Kidney epithelial cell (primary cell): ENCODE data around the gene CPED1. TPM values are rescaled to one million over a fixed set of nuclear protein-coding genes. Genes with fewer than 3 reads are reported as not detected.

Experiments used
- DNase-seq: peaks from one replicate; pipeline ENCODE4 v3.0.0-alpha.2; 2010; ENCODE audit warnings: low read depth
- H3K27me3 ChIP-seq: 2 replicates; pipeline ENCODE4 v1.6.0; 2011; ENCODE audit warnings: low read length; ENCODE audit not compliant: control insufficient read depth, insufficient read depth
- H3K36me3 ChIP-seq: 2 replicates; pipeline ENCODE4 v1.5.1; 2011; ENCODE audit warnings: low read length; ENCODE audit not compliant: control insufficient read depth, insufficient read depth
- H3K4me3 ChIP-seq: 2 replicates; pipeline ENCODE4 v1.5.1; 2011; ENCODE audit warnings: low read depth, mild to moderate bottlenecking, control low read depth, low read length
- total RNA-seq: library from RNA; depleted of rRNA; stranded (reverse); fragments of >200 nt; gene quantifications from 2 replicates; pipeline ENCODE4 v1.2.3, GENCODE V29; 2015
- TF ChIP-seq, protein P1 (sequence below): IDR thresholded peaks from 2 replicates; pipeline ENCODE4 v1.5.1; 2011; ENCODE audit warnings: mild to moderate bottlenecking, moderate library complexity, low read length, control low read depth, inconsistent platforms; ENCODE audit not compliant: insufficient read depth, poor library complexity, severe bottlenecking

Gene CPED1
- total RNA-seq, 1 donor from 2014 or later, result 3.2 TPM

DNA sequence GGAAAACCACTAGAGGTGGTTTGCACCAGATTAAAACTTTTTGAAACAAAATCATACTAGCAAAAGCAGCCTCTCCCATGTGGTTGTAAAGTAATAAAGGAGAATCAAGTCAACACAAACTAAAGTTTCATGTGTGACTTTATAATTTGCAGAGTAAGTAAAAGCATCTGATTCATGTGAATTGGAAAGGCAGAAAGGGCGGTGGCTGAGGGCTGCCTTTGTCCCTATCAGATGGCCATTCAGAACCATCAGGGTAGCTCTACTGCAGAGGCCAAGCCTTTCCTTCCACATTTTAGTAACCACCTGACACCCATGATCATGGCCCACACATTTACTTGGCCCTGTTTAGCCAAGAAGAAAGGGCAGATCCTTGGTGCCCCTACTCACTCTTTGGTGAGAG is 356.0 kb downstream of the CPED1 start:
- Histone ChIP-seq H3K4me3 (no peak overlapping the region), H3K36me3 (peaks cover 1% of the 10 kb centered on the region), H3K27me3 (no peaks in the 10 kb centered on the region)
- no peak for DNase-seq
- TF ChIP-seq, protein P1, sequence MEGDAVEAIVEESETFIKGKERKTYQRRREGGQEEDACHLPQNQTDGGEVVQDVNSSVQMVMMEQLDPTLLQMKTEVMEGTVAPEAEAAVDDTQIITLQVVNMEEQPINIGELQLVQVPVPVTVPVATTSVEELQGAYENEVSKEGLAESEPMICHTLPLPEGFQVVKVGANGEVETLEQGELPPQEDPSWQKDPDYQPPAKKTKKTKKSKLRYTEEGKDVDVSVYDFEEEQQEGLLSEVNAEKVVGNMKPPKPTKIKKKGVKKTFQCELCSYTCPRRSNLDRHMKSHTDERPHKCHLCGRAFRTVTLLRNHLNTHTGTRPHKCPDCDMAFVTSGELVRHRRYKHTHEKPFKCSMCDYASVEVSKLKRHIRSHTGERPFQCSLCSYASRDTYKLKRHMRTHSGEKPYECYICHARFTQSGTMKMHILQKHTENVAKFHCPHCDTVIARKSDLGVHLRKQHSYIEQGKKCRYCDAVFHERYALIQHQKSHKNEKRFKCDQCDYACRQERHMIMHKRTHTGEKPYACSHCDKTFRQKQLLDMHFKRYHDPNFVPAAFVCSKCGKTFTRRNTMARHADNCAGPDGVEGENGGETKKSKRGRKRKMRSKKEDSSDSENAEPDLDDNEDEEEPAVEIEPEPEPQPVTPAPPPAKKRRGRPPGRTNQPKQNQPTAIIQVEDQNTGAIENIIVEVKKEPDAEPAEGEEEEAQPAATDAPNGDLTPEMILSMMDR, result no peak

Other genes starting within 250 kb of the CPED1 start
- 10.9 and 12.5 TPM in 2 replicates for gene TSPAN12, start 130.6 kb upstream of the CPED1 start, total RNA-seq
- 12.7 and 13.2 TPM in 2 replicates for gene ING3, start 37.9 kb upstream of the CPED1 start, total RNA-seq